HG02840 (cell line): ENCODE results near the gene RUNX3.

ENCODE experiments used
- ATAC-seq: cut with Tn5 transposase; IDR thresholded peaks from one replicate; pipeline ENCODE4 v1.9.1; 2021; ENCODE audit warnings: mild to moderate bottlenecking, moderate library complexity, moderate number of reproducible peaks; ENCODE audit not compliant: unreplicated experiment, low FRiP score

The RUNX3 gene

DNA sequence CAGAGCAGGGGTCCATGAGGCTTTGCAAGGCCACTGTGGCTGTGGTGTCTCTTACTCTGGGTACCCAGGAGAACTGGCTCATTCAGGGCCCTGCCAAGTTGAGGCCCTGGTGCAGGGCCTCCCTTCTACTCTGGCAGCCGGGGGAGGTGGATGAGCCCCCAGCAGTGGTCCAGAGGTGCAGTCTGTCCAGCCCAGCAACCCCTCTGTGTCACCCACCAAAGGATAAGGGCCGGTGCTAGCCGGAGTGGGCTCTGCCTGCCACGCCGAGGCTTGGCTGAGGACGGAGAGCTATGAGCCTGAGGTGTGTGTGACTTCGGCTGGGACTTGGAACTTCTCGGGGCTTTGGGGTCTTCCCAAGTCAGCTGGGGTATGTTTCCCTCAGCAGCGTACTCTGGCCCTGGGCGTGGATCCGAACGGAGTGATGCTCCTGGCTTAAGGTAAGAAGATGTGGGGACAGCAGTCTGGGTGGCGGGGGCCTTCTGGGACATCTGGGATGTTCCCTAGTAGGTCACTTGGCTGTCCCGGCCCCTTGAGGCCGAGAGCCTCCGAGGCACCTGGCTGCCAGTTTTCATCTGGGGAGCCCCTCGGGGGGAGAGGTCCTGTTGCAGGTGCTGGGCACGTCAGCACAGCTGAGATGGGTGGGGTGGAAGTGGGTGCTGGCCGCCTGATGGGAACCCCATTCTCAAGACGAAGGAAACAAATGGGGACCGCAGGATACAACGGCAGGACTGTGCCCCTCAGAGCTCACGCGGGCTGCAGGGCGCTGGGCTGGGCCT lies 25.9 kb downstream of the RUNX3 start:
- ATAC-seq: no peak

DNA sequence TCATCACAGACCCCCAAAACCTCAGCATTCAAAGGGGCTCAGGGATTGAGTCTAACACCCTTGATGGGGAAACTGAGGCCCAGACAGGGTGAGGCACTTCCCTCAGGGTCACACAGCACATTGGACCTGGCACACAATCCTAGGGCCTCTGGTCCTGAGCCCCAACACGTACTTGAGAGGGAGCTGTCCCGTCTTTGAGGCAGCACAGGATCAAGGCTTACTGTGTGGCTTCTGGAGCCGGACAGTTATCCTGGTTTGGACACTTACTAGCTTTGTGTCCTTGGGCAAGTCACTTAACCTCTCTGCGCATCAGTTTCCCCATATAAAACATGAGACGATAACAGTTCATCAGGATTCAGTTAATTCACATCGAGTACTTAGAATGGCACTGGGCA lies 26.5 kb downstream of the RUNX3 start:
- no peak for ATAC-seq

DNA sequence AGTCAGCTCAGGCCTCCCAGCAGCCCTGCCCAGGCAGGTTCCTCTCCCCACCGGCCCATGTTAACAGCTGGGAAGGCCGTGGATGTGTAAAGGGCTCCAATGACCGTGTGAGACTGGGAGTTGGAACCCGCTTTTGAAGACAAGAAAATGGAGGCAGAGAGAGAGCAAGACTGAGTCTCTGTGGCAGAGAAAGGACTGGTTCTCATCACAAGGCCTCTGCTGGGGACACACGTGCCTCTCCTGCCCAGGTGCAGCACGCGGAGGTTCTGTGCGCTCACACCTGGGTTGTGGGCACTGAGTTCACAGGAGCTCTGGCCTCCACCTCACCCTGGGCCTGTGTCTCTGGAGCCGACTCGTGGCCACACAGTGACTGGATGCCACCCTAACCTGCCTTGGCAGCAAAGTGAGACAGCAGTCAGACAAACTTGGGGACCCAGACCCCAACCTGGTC lies 27.0 kb downstream of the RUNX3 start:
- no peak for ATAC-seq

DNA sequence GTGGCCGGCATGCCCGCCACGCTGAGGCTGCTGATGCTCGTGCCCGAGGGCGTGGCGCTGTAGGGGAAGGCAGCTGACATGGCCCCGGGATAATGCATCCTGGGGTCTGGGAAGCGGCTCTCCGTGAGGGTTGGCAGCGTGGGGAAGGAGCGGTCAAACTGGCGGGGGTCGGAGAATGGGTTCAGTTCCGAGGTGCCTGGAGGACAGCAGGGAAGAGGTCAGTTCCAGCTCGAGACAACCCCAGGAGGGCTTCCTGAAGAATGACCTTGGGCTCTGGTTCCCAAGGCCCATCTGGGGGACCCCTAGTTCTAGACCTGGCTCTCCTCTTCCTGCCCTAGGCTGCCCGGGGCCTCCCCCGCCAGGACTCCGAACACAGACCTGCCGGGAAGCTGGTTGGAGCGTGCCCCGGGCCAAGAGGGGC lies 27.6 kb downstream of the RUNX3 start:
- no peak for ATAC-seq

- no peak for ATAC-seq
These were observed 28.1 kb downstream of the RUNX3 start for GRCh38 chr1:24901791-24902470.

- ATAC-seq: no peak
These were observed 28.9 kb downstream of the RUNX3 start for GRCh38 chr1:24900985-24901781.

DNA sequence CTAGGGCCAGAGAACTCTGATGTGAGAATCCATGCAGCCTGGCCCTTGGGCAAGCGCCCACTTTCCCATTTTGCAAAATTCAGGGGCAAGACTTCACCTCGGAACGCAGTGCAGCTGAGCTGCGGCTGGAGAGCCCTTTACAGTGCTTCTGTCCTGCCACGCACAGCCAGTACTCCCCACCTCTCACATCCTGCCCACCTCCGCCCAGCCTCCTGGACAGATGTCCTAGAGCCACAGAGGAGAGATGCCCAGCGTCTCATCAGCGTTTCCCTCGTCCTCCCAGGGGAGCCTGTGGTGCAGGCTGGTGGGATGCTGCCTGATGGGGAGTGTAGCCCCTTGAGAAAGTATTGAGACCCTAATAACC lies 29.6 kb downstream of the RUNX3 start:
- no peak for ATAC-seq

DNA sequence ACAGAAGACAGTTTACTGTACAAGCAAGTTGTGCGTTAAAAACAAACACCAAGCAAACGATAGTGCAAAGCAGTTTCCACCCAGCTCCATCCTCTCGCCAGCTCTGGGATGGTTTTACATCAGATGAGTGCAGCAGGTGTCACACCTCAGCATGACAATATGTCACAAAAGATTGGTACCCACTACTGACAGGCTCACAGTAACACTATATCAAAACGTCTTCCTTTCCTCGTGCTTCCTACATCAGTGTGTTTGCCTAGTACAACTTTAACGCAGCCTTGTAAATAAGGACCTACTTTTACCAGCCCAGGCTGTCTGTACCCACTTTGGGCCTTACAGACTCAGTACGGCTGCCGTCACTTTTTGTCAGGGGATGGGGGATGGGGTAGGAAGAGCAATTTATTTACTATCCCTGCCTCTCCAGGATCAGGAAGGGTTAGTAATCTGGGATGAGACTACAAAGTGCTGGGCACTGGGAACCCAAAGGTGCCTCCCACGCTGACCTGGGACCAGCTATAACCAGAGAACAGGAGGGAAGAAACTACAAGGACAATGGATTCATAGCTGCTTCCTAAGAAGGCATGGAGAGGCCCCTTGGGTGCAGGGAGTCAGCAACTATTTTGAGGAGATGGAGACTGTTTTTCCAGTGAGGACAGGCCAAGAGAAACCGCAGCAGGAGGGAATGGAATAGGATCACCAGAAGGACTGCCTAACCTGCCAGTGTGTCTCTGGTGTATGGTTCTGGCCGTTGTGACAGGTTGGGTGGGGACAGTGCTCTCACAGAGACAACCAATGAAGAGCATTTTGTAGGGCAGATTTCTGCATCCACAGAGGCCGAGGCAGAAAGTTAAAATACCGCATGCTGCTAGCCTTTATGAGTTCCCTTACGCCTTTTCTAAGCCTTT lies 30.2 kb downstream of the RUNX3 start:
- ATAC-seq: no peak

GRCh38 chr1:24898909-24899439 lies 31.1 kb downstream of the RUNX3 start:
- no peak for ATAC-seq

- ATAC-seq: no peak
These were observed 31.7 kb downstream of the RUNX3 start for GRCh38 chr1:24898152-24898908.

DNA sequence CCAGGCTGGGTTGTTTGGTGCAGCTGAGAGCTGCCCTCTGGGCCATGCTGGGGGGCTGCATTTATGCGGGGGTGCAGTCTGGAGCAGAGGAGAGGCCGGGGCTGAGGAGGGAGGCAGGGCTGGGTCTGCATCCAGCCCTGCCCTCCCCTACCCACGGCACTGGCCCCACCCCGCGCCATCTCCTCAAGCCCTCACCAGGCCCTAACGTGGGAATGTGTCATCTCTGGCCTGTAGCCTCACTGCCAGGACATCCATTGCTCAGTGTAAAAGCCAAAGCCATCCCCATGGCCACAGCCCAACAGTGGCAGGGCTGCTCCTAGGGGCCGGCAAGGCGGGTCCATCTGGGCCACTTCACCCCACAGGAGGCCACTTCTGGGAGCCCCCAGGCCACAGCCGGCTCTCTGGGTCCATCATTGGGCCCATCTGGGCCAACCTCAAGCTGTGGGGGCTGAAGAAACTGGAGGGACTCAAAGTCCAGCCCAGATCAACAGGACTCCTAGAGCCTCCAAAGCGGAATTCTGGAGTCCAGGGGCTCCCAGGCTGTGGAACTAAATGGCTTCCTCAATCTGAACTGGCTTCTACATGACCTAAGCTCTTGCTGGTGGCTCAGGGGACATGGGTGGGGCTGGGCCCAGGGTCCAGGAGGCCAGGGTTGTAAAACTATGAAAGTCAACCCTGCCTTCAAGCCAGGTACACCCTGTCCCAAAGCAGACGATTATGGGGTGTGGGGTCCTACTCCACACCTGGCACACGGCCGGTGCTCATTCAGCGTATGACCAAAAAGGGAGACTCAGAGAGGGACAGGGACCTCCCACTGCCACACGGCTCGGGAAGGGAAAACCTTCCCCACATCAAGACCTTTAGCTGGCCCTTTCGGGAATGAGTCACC lies 32.6 kb downstream of the RUNX3 start:
- no peak for ATAC-seq

DNA sequence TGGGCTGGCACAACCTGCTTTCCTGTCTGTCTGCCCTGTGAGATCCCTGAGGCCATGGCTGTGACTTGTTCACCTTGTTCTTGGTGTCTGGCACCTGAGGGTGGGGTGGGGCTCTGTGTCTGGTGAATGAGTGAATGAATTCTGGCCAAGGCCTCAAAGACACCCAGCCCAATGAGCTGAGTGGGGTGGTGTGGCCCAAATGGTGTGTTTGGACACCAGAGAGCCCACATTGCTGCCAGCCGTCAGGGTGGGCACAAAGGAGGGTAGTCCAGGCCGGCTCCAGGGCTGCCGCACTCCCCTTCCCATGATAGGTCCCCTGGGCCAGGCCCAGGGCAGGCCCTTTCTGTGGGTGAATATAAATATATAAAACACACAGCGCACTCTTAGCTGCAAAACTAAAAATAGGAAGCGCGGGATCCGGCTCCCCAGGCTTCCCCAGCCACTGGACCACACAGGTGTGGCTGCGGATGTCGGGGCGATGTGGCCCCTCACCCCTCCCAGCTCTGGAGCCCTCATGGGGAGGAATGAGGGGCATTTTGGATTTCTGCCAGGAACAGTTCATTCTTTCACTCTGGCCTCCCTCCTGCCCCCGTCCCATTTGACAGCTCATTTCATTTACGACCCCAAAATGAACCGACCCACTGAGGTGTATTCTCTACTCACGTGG lies 33.3 kb downstream of the RUNX3 start:
- no peak for ATAC-seq

DNA sequence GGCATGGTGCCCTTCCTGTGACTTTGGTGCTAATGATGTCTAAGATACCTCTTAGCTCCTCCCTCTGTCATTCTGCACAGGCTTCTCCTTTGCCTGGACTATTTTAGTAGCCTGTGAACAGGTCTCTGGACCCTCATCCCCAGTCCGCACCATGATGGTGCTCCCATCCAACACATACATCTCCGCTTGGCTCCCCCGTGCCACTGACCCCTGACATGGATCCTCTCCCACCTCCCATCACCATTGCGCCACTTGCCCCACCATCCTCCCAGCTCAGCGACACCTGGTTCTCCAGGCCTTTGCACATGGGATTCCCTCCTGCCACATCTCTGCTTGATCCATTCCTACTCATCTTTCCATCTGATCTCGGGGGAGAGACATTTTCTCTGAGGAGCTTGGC lies 33.9 kb downstream of the RUNX3 start:
- no peak for ATAC-seq

DNA sequence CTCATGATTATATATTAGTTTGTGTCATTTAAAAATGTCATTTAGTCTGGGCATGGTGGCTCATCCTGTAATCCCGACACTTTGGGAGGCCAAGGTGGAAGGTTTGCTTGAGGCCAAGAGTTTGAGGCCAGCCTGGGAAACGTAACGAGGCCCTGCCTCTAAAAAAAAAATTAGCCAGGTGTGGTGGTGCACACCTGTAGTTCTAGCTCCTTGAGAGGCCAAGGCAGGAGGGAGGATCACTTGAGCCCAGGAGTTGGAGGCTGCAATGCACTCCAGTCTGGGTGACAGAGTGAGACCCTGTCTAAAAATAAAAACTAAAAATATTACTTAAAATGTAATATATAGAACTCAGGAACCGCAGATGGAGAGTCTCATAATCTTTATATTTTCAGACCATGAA lies 34.6 kb downstream of the RUNX3 start:
- no peak for ATAC-seq

DNA sequence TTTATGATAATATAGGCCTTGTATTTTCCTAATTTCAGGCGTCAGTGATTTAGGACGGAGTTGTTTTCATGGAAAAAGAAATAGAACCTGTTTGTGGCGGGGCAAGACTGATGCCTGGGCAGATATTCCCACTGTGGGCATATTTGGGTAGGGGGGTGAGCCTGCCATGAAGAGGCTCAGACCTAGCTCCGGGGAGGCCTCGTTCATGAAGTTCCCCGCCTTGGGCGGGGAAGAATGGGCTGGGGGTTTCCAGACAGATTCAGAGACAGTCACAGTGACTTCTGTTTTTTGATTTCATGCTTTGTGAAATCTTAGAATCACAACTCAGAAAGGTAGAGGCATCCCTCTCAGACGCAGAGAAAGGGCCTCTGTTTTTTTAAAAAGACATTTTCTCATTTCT lies 36.1 kb downstream of the RUNX3 start:
- ATAC-seq: no peak

DNA sequence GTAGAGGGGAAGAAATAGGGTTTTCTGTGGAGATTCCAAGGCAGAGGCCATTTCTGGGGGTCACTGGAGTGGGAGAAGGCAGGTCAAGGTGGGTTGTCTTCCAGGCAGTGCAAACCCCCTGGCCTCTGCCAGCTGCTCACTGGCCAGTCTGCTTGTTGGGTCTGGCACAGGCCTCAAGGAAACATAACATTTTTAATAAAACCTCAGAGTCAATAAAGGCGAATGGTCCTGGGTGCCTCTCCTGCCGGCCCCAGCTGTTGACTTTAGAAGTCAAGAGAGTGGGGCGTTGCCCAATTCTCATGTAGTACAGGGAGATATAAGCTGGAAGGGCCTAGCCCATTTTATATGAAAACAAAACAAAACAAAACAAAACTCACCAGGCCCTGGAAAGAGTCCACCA lies 36.6 kb downstream of the RUNX3 start:
- no peak for ATAC-seq

DNA sequence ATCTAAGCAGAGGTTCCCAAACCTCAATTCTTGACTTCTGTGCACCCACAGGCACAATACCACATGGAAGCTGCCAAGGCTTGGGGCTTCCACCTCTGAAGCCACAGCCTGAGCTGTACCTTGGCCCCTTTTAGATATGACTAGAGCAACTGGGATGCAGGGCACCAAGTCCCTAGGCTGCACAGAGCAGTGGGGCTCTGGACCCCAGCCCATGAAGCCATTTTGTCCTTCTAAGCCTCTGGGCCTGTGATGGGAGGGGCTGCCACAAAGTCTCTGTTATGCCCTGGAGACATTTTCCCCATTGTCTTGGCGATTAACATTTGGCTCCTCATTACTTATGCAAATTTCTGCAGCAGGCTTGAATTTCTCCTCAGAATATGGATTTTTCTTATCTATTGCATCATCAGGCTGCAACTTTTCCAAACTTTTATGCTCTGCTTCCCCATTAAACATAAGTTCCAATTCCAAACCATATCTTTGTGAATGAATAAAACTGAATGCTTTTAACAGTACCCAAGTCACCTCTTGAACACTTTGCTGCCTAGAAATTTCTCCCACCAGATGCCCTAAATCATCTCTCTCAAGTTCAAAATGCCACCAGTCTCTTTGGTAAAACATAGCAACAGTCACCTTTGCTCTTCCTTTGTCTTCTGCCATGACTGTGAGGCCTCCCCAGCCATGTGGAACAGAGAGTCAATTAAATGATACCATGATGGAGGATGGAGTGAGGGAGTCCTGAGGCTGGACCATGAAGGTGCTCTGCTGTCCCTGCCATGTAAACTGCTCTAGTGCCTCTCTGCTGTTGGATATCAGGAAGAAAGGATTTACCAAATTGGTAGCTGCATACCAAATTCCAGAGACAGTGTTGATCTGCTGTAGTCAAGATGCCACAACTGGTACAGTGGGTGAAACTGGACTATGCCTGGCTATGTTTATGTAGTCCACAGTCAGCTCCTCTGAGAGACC lies 37.6 kb downstream of the RUNX3 start:
- no peak for ATAC-seq
